ENCODE data around the gene CRADD.

CRADD gene

DNA sequence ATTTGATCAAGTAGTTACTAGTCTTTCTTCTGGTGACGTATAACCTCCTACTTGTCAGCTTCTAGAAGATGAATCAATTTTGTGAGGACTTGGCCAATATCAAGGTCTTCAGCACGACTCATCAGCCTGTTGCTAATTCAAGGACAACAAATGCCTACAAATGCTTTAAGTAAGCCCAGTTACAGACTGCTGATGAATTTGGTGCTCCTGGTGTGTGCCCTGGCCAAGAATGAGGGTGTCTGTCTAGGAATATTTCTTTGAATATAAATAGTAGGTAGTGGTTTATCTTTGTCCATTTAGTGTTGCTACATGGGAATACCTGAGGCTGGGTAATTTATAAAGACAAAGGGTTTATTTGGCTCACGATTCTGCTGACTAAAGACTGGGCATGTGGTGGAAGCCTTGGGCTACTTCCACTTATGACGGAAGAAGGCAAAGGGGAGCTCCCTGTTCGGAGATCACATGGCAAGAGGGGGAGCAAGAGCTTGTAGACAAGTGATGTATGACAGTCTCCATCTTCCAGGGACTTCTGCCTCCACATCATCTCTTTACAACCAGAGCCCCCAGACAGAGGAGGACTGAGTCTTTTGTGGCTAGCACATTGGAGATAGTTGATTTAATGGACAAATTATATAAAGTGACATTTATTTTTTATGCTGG, 180.2 kb downstream of the CRADD start:
- in situ Hi-C loops (cut with HindIII; ENCODE audit: low sequenced_read_pairs): no loop called here
- no peak overlapping the region for H3K4me3 ChIP-seq (ENCODE audit: low read depth, low read length)
- DNase-seq (ENCODE audit: low read depth, low spot score): peak; percentile 13
- TF ChIP-seq, protein P1, sequence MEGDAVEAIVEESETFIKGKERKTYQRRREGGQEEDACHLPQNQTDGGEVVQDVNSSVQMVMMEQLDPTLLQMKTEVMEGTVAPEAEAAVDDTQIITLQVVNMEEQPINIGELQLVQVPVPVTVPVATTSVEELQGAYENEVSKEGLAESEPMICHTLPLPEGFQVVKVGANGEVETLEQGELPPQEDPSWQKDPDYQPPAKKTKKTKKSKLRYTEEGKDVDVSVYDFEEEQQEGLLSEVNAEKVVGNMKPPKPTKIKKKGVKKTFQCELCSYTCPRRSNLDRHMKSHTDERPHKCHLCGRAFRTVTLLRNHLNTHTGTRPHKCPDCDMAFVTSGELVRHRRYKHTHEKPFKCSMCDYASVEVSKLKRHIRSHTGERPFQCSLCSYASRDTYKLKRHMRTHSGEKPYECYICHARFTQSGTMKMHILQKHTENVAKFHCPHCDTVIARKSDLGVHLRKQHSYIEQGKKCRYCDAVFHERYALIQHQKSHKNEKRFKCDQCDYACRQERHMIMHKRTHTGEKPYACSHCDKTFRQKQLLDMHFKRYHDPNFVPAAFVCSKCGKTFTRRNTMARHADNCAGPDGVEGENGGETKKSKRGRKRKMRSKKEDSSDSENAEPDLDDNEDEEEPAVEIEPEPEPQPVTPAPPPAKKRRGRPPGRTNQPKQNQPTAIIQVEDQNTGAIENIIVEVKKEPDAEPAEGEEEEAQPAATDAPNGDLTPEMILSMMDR (IDR thresholded peaks at IDR 0.05; ENCODE audit: low read depth, low read length): no peak

DNA sequence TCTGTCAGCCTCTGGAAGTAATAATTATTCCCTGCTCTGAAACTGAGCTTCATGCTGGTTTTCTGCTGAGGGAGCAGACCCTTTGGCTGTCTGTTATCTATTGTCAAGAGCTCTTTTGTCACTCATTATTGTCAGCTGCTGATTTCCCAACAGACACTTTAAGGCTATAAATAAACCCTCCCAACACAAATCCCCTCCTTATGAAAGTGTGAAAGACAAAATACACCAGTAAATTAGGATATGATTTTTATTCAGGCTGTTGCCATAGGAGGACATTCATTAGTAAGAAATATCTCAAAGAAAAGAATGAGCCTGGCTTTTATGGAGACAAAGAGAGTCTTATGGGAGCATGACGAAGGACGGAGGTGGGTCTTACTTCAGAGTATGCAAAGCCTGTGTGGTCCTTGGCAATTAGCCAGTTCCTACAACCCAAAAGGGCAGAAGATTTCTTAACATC, 180.8 kb downstream of the CRADD start:
- in situ Hi-C loops (cut with HindIII; ENCODE audit: low sequenced_read_pairs): no loop called here
- TF ChIP-seq, protein P1 (IDR thresholded peaks at IDR 0.05; ENCODE audit: low read depth, low read length): no peak
- no peak for DNase-seq (ENCODE audit: low read depth, low spot score)
- no peak overlapping the region for H3K4me3 ChIP-seq (ENCODE audit: low read depth, low read length)

DNA sequence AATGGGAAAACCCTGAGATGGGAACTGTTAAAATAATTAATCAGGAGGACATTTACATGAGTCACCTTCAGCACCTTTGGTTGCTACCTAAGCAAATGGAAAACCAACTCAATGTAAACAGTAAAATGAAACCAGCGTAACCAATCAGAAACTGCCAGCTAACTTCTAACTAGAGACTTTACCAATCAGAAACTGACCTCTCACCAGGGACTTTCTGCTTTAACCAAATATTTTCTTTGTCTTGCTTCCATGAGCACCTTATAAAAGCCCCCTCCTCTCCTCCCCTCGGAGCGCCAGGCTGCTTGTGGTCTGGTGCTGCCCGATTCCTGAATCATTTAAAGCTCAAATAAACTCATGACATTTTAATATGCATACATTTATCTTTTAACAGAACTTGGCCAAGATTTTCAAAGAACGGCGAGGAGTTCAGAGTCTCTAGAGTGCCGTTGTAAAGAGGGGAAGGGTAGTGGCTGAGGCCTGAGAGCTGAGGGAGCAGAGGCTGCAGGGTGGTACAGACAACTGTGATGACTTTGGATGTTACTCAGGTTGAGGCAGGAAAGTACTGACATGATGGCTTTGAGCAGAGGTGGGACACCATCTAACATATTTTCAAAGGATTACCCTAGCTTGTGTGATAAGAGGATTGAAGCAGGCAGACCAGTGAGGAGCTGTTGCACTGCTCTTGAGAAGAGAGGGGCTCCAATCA, 183.6 kb downstream of the CRADD start:
- TF ChIP-seq, protein P1 (IDR thresholded peaks at IDR 0.05; ENCODE audit: low read depth, low read length): no peak
- peak; percentile 21 for DNase-seq (ENCODE audit: low read depth, low spot score)
- no peak overlapping the region for H3K4me3 ChIP-seq (ENCODE audit: low read depth, low read length)
- in situ Hi-C loops (cut with HindIII; ENCODE audit: low sequenced_read_pairs): no loop called here

DNA sequence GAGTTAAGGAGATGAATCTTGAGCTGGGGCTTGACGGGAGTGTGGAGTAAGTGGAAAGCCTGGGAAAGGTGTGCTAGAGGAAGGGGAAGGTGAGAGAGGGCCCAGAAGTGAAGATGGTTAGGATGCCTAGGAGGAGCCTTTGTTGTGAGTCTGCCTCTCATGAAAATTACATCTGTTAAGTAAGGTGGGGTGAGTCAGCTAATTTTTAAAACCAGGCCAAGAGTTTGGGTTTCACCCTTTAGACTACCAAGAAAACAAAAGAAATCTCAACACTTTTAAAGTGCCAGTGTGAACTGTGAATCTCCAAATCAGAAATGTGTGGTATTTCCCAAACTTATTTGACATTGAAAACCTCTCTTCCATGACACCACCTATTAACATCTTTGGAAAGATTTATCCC, 185.2 kb downstream of the CRADD start:
- H3K4me3 ChIP-seq (ENCODE audit: low read depth, low read length): no peak overlapping the region
- no peak for DNase-seq (ENCODE audit: low read depth, low spot score)
- in situ Hi-C loops (cut with HindIII; ENCODE audit: low sequenced_read_pairs): no loop called here
- TF ChIP-seq, protein P1 (IDR thresholded peaks at IDR 0.05; ENCODE audit: low read depth, low read length): no peak

DNA sequence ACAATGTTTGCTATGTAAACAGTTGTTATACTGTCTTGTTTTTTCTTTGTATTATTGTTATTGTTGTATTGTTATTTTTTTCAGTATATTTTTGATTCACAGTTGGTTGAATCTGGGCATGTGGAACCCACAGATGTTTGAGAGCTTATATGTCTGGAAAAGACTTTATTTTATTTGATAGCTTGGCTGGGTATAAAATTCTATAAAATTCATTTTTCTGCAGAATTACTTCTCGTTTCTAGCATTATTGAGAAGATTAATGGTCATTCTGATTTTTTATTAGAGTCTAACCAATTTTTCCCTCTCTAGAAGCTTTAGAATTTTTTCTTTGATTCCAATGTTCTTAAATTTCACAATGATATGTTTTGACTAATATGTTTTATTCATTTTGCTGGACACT, 188.6 kb downstream of the CRADD start:
- DNase-seq (ENCODE audit: low read depth, low spot score): no peak
- TF ChIP-seq, protein P1 (IDR thresholded peaks at IDR 0.05; ENCODE audit: low read depth, low read length): no peak
- H3K4me3 ChIP-seq (ENCODE audit: low read depth, low read length): no peak overlapping the region
- in situ Hi-C loops (cut with HindIII; ENCODE audit: low sequenced_read_pairs): no loop called here

DNA sequence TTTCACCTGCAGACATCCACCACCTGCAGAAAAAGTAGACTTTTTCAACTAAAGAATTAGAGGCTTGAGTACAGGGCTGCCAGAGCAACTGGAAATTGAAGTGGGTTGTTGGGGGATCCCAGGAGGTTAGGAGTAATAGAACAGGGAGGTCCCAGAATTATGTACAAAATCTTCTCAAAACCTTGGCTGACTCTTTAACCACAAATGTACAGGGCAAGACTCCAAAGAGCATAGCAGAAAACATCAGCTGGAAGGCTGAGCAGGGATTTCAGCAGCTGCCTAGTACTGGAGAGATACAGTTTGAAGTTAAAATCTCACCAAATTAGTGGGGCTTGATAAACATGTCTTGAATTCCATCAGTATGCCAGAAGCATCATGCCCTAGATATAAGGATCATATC, 191.6 kb downstream of the CRADD start:
- TF ChIP-seq, protein P1 (IDR thresholded peaks at IDR 0.05; ENCODE audit: low read depth, low read length): no peak
- in situ Hi-C loops (cut with HindIII; ENCODE audit: low sequenced_read_pairs): no loop called here
- peak; percentile 66 for DNase-seq (ENCODE audit: low read depth, low spot score)
- H3K4me3 ChIP-seq (ENCODE audit: low read depth, low read length): no peak overlapping the region

Measured in astrocyte of the spinal cord (primary cell).